22Rv1 (cell line): ENCODE measurements around the gene PSMA8.

ENCODE experiments used
- H3K27ac ChIP-seq: fragments of 450-650 bp; 2 replicates; pipeline ENCODE4 v1.5.1; 2017
- CTCF ChIP-seq: fragments of 450-650 bp; IDR thresholded peaks from 2 replicates; pipeline ENCODE4 v1.5.1; 2017; ENCODE audit warnings: mild to moderate bottlenecking
- ZFX ChIP-seq: fragments of 450-650 bp; IDR thresholded peaks from 2 replicates; pipeline ENCODE4 v1.6.1; 2017; ENCODE audit warnings: antibody characterized with exemption, borderline replicate concordance

Gene PSMA8

GRCh38 chr18:26175481-26175880, 41.8 kb downstream of the PSMA8 start:
- H3K27ac ChIP-seq, result no peak overlapping the region
- no peak for TF ChIP-seq CTCF

- no peak for TF ChIP-seq CTCF
- no peak for TF ChIP-seq ZFX
- H3K27ac ChIP-seq, result no peak overlapping the region
These were observed 42.5 kb downstream of the PSMA8 start for GRCh38 chr18:26176134-26176533.

GRCh38 chr18:26181343-26181826, 47.7 kb downstream of the PSMA8 start:
- TF ChIP-seq ZFX, result no peak
- TF ChIP-seq CTCF, result no peak

GRCh38 chr18:26183395-26184112, 49.9 kb downstream of the PSMA8 start:
- no peak for TF ChIP-seq ZFX
- no peak for TF ChIP-seq CTCF
- H3K27ac ChIP-seq, result no peak overlapping the region

More at GRCh38 chr18:26181343-26181826, 47.7 kb downstream of the PSMA8 start:
- no peak overlapping the region for H3K27ac ChIP-seq

GRCh38 chr18:26185267-26185666, 51.6 kb downstream of the PSMA8 start:
- no peak overlapping the region for H3K27ac ChIP-seq
- TF ChIP-seq ZFX (no peak), CTCF (peak; percentile 32)

- no peak overlapping the region for H3K27ac ChIP-seq
- TF ChIP-seq CTCF (no peak), ZFX (no peak)
These were observed 56.8 kb downstream of the PSMA8 start for GRCh38 chr18:26190506-26190905.

GRCh38 chr18:26192233-26192632, 58.6 kb downstream of the PSMA8 start:
- no peak overlapping the region for H3K27ac ChIP-seq

More at GRCh38 chr18:26192233-26192632, 58.6 kb downstream of the PSMA8 start:
- TF ChIP-seq CTCF, result no peak
- no peak for TF ChIP-seq ZFX
